ENCODE data around the gene A1BG. TPM values are rescaled to one million over a fixed set of nuclear protein-coding genes. Genes with fewer than 3 reads are reported as not detected.

The A1BG gene, protein sequence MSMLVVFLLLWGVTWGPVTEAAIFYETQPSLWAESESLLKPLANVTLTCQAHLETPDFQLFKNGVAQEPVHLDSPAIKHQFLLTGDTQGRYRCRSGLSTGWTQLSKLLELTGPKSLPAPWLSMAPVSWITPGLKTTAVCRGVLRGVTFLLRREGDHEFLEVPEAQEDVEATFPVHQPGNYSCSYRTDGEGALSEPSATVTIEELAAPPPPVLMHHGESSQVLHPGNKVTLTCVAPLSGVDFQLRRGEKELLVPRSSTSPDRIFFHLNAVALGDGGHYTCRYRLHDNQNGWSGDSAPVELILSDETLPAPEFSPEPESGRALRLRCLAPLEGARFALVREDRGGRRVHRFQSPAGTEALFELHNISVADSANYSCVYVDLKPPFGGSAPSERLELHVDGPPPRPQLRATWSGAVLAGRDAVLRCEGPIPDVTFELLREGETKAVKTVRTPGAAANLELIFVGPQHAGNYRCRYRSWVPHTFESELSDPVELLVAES
- 1,000 to 10,000 TPM in 4 of 6 experiments, 100 to 1,000 TPM in 2; 897 to 2,313 (median 1,164) TPM for total RNA-seq
- long read RNA-seq, transcript A1BG-201 (8 exons, 1,722 nt), result major isoform, 246 of 322 reads
- long read RNA-seq, partial matches to known transcripts, result 30 of 322 reads
- long read RNA-seq, other reads (novel, unspliced or antisense), result 43 of 322 reads

DNA sequence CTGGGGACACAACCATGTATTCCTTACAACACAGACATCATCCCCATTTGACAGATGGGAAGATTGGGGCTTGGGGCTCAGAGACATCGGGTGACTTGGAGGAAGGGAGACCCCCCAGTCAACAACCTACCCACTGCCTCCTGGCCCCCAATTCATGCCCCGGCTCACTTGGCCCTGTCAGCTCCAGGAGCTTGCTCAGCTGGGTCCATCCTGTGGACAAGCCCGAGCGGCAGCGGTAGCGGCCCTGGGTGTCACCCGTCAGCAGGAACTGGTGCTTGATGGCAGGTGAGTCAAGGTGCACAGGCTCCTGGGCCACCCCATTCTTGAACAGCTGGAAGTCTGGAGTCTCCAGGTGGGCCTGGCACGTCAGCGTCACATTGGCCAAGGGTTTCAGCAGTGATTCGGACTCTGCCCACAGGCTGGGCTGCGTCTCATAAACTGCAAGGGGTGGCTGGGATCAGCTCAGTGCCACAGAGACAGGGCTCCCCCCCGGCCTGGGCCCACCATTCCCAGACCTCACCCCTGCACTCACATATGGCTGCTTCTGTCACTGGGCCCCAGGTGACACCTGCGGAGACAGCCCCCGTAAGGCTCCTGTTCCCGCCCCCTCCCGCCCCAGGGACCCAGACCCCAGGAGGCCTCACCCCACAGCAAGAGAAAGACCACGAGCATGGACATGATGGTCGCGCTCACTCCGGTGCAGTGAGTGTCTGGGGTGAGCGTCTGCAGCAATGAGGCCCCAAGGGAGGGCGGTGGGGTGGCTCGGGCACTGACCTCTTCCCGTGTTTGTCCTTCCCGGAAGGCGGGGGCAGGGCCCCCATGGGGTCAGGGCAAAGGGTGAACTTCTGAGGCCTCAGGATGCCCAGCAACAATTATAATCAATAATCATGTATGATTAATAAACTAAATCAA, at the start of gene A1BG:
A1BG (minus strand) TSS at position 733 of the 912 bp plus-strand sequence; CDS start at position 678, 55 bp downstream.
- Histone ChIP-seq H3K36me3 (peaks cover 0 to 9% (median 0%) of the 10 kb centered on the region in 4 donors), H3K27me3 (no peaks in the 10 kb centered on the region), H3K9me3 (no peaks in the 10 kb centered on the region), H3K27ac (peak within 1 kb of the TSS; percentile 41 to 72 (median 44)), H3K4me1 (peaks cover 2 to 57% (median 23%) of the 10 kb centered on the region in 4 donors), H3K4me3 (peak within 1 kb of the TSS; percentile 69 to 83 (median 69))
- ATAC-seq (peak; percentile 61 to 82 (median 72)), DNase-seq (peak; percentile 85 to 90 (median 88))
- 62% methylated on average over 6 of the region's 26 CpGs for WGBS (ENCODE audit: insufficient coverage, low coverage, low lambda C conversion rate, missing lambda C conversion rate)
- peak; percentile 45 for TF ChIP-seq POLR2A (IDR thresholded peaks at IDR 0.05)
- TF ChIP-seq, protein P1, sequence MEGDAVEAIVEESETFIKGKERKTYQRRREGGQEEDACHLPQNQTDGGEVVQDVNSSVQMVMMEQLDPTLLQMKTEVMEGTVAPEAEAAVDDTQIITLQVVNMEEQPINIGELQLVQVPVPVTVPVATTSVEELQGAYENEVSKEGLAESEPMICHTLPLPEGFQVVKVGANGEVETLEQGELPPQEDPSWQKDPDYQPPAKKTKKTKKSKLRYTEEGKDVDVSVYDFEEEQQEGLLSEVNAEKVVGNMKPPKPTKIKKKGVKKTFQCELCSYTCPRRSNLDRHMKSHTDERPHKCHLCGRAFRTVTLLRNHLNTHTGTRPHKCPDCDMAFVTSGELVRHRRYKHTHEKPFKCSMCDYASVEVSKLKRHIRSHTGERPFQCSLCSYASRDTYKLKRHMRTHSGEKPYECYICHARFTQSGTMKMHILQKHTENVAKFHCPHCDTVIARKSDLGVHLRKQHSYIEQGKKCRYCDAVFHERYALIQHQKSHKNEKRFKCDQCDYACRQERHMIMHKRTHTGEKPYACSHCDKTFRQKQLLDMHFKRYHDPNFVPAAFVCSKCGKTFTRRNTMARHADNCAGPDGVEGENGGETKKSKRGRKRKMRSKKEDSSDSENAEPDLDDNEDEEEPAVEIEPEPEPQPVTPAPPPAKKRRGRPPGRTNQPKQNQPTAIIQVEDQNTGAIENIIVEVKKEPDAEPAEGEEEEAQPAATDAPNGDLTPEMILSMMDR (IDR thresholded peaks at IDR 0.05), result no peak
- intact Hi-C loops (cut with DNase I), result no loop called here

DNA sequence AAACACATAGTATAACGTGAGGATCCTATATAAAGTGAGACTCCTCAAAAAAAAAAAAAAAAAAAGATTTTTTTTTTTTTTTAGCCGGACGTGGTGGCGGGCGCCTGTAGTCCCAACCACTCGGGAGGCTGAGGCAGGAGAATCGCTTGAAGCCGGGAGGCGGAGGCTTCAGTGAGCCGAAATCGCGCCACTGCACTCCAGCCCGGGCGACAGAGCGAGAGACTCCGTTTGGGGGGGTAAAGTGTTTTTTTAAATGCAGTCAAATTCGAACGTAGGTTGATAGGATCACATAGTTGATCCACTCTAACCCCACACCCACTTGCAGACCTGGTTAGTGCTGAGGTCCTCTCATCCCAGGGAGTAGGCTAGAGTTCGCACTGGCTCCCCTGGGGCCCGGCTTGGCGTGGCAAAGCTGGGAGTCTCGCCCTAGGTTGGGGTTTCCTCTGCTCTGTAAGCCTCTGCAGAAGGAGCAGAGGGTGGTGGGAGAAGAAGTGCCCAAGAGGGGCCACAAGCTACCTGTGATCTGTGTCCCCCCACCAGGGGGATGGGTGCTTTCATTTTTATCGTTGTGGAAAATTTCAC, 48.6 kb upstream of the A1BG start:
- ATAC-seq (no peak), DNase-seq (no peak)
- intact Hi-C loops (cut with DNase I), result no loop called here
- Histone ChIP-seq H3K27me3 (no peaks in the 10 kb centered on the region), H3K36me3 (no peaks in the 10 kb centered on the region), H3K4me3 (peak overlapping the region; percentile 31 to 61 (median 56)), H3K27ac (no peak overlapping the region), H3K4me1 (peaks cover 0 to 10% (median 5%) of the 10 kb centered on the region in 4 donors), H3K9me3 (no peaks in the 10 kb centered on the region)
- TF ChIP-seq, protein P1 (IDR thresholded peaks at IDR 0.05), result peak in 1 of 4 donors; percentile 2
- no peak for TF ChIP-seq POLR2A (IDR thresholded peaks at IDR 0.05)
- 22% methylated on average over 5 of the region's 23 CpGs for WGBS (ENCODE audit: insufficient coverage, low coverage, low lambda C conversion rate, missing lambda C conversion rate)

DNA sequence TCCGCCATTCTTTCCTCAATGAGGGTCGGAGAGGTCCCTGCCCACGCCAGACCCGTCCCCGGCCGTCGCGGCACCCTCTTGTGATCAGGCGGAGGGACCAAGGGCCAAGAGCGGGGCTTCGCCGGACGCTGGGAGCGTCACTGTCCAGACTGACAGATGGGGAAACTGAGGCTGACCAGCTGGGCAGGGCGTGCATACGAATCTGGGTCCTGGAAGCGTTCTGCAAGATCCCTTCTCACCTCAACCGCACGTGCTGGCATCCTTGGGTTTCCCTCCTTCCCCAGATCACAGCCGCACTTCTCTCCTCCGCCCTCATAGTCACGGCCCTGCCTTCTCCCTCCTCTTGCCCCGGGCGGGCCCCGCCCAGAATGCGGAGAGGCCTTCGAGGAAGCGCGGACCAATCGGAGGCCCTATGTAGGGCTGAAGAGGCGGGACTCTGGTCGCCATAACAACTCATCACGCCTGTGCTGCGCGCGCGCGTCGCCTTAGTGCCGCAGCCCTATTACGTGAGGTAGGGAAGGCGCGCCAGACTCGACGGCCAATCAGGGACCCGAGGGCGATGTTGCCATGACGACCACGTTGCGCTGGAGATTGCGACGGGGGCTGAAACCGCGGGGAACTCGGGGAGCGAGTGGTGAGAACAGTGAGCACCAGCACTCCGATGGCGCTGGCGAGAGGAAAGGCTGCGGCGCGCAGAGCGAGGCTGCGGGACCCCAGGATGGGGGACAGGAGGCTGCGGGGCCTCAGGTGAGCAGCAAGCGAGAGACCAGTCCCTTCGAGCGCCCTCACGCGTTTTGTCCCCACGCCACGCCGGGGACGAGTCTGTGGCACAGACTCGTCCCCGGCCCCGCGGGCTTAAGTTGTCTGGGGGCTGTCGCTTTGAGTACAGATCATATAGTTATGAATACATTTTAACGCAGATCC, 47.9 kb upstream of the A1BG start:
- Histone ChIP-seq H3K9me3 (no peaks in the 10 kb centered on the region), H3K4me3 (peak overlapping the region; percentile 46 to 61 (median 56)), H3K36me3 (no peaks in the 10 kb centered on the region), H3K27me3 (no peaks in the 10 kb centered on the region), H3K4me1 (peaks cover 0 to 10% (median 5%) of the 10 kb centered on the region in 4 donors), H3K27ac (no peak overlapping the region)
- ATAC-seq, result peak; percentile 97 to 99 (median 98)
- TF ChIP-seq, protein P1 (IDR thresholded peaks at IDR 0.05), result peak in 2 of 4 donors; percentile 14 to 18
- TF ChIP-seq POLR2A (IDR thresholded peaks at IDR 0.05), result peak; percentile 52
- intact Hi-C loops (cut with DNase I), result no loop called here
- DNase-seq, result peak; percentile 99 to 100 (median 100)
- 8% methylated on average over 25 of the region's 80 CpGs for WGBS (ENCODE audit: insufficient coverage, low coverage, low lambda C conversion rate, missing lambda C conversion rate)

Data from right lobe of liver (tissue), 6 donors.